ENCODE measurements around the gene DNAAF9.

DNAAF9 gene

DNA sequence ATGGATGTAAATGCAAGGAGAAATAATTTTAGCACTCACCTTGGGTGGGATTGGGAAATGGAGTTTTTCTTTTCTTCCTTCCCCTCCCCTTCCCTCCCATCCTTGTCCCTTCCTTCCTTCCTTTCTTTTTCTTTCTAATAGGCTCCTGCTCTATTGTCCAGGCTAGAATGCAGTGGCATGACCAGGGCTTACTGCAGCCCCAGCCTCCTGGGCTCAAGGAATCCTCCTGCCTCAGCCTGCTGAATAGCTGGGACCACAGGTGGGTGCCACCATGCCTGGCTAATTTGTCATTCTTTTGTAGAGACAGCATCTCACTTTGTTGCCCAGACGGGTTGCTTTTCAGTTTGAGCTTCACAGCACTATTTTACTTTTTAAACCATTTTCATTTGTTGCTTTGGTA is 41.9 kb upstream of the DNAAF9 start:
- TF ChIP-seq, protein P1, sequence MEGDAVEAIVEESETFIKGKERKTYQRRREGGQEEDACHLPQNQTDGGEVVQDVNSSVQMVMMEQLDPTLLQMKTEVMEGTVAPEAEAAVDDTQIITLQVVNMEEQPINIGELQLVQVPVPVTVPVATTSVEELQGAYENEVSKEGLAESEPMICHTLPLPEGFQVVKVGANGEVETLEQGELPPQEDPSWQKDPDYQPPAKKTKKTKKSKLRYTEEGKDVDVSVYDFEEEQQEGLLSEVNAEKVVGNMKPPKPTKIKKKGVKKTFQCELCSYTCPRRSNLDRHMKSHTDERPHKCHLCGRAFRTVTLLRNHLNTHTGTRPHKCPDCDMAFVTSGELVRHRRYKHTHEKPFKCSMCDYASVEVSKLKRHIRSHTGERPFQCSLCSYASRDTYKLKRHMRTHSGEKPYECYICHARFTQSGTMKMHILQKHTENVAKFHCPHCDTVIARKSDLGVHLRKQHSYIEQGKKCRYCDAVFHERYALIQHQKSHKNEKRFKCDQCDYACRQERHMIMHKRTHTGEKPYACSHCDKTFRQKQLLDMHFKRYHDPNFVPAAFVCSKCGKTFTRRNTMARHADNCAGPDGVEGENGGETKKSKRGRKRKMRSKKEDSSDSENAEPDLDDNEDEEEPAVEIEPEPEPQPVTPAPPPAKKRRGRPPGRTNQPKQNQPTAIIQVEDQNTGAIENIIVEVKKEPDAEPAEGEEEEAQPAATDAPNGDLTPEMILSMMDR (IDR thresholded peaks at IDR 0.05; ENCODE audit: poor library complexity, severe bottlenecking) = no peak
- Histone ChIP-seq H3K4me3 (ENCODE audit: severe bottlenecking) (no peak overlapping the region), H3K27me3 (ENCODE audit: insufficient read depth, poor library complexity, severe bottlenecking) (no peaks in the 10 kb centered on the region), H3K36me3 (ENCODE audit: low read depth) (no peaks in the 10 kb centered on the region), H3K9me3 (ENCODE audit: severe bottlenecking) (no peaks in the 10 kb centered on the region), H3K4me1 (ENCODE audit: insufficient read depth, poor library complexity, severe bottlenecking) (no peaks in the 10 kb centered on the region), H3K27ac (ENCODE audit: poor library complexity, severe bottlenecking) (no peak overlapping the region)
- no peak for DNase-seq (ENCODE audit: low spot score)
- ATAC-seq (ENCODE audit: low read depth) = no peak

DNA sequence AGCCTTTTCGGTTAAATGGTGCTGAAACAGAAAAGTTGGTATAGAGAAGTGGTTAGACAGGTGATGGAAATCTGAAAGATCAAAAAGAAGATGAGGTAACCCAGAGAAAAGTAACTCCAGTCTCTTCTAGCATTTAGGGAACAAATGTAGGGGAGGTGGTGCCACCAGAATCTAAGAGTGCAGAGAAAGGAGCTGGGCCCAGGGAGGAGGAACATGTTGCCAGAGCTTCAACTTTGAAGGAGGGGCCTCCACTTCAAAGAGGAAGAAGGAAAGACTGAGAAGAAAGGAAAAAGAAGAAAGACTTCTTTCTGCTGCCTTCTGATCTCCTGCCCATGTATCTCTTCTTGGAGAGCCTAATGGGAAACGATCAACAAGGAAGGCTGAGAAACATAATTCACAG is 39.9 kb upstream of the DNAAF9 start:
- ATAC-seq (ENCODE audit: low read depth) (no peak), DNase-seq (ENCODE audit: low spot score) (no peak)
- H3K4me1 ChIP-seq (ENCODE audit: insufficient read depth, poor library complexity, severe bottlenecking) = peaks cover 4% of the 10 kb centered on the region
- no peaks in the 10 kb centered on the region for H3K36me3 ChIP-seq (ENCODE audit: low read depth)
- TF ChIP-seq, protein P1 (IDR thresholded peaks at IDR 0.05; ENCODE audit: poor library complexity, severe bottlenecking) = no peak
- H3K4me3 ChIP-seq (ENCODE audit: severe bottlenecking) = no peak overlapping the region
- H3K27ac ChIP-seq (ENCODE audit: poor library complexity, severe bottlenecking) = no peak overlapping the region
- H3K27me3 ChIP-seq (ENCODE audit: insufficient read depth, poor library complexity, severe bottlenecking) = no peaks in the 10 kb centered on the region
- H3K9me3 ChIP-seq (ENCODE audit: severe bottlenecking) = no peaks in the 10 kb centered on the region

DNA sequence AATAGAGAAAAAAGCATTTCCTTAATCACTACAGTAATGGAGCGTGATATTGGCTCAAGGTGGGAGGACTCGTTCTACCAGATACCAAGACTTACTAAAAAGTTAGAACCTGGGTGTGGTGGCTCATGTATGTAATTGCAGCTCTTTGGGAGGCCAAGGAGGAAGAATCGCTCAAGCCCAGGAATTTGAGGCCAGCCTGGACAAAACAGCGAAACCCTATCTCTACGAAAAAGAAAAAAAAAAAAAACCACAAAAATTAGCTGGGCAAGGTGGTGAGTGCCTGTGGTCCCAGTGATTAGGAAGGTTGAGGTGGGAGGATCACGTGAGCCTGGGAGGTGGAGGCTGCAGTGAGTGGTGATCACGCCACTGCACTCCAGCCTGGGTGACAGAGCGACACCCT is 39.3 kb upstream of the DNAAF9 start:
- Histone ChIP-seq H3K27me3 (ENCODE audit: insufficient read depth, poor library complexity, severe bottlenecking) (no peaks in the 10 kb centered on the region), H3K27ac (ENCODE audit: poor library complexity, severe bottlenecking) (no peak overlapping the region), H3K4me3 (ENCODE audit: severe bottlenecking) (no peak overlapping the region), H3K9me3 (ENCODE audit: severe bottlenecking) (no peaks in the 10 kb centered on the region), H3K4me1 (ENCODE audit: insufficient read depth, poor library complexity, severe bottlenecking) (peaks cover 4% of the 10 kb centered on the region), H3K36me3 (ENCODE audit: low read depth) (no peaks in the 10 kb centered on the region)
- ATAC-seq (ENCODE audit: low read depth) (no peak), DNase-seq (ENCODE audit: low spot score) (no peak)
- TF ChIP-seq, protein P1 (IDR thresholded peaks at IDR 0.05; ENCODE audit: poor library complexity, severe bottlenecking) = no peak

DNA sequence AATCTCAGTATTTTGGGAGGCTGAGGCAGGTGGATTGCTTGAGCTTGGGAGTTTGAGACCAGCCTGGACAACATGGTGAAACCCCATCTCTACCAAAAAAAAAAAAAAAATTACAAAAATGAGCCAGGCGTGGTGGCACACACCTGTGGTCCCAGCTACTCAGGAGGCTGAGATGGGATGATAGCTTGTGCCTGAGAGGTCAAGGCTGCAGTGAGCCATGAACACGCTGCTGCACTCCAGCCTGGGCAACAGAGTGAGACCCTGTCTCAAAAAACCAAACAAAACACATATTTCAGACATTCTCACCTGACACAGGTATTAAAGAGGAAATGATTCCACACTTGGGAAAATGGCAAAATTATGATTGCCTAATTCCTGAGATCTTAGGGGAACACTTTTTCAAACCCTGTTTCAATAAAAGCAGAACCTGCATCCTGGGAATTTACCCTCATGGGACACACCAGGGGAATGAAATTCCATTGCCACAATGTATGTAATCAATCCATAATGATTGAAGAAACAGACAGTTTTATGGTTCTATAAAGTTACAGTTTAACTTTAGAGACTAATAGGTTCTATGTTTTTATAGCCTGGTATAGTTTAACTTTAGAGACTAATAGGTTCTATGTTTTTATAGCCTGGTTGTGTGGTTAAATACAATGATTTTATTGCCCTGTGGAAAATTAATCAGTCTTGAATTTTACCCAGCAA is 29.6 kb upstream of the DNAAF9 start:
- no peaks in the 10 kb centered on the region for H3K4me1 ChIP-seq (ENCODE audit: insufficient read depth, poor library complexity, severe bottlenecking)
- no peak for ATAC-seq (ENCODE audit: low read depth)
- H3K9me3 ChIP-seq (ENCODE audit: severe bottlenecking) = no peaks in the 10 kb centered on the region
- TF ChIP-seq, protein P1 (IDR thresholded peaks at IDR 0.05; ENCODE audit: poor library complexity, severe bottlenecking) = no peak
- H3K27ac ChIP-seq (ENCODE audit: poor library complexity, severe bottlenecking) = no peak overlapping the region
- no peaks in the 10 kb centered on the region for H3K36me3 ChIP-seq (ENCODE audit: low read depth)
- no peaks in the 10 kb centered on the region for H3K27me3 ChIP-seq (ENCODE audit: insufficient read depth, poor library complexity, severe bottlenecking)
- no peak for DNase-seq (ENCODE audit: low spot score)
- H3K4me3 ChIP-seq (ENCODE audit: severe bottlenecking) = no peak overlapping the region

DNA sequence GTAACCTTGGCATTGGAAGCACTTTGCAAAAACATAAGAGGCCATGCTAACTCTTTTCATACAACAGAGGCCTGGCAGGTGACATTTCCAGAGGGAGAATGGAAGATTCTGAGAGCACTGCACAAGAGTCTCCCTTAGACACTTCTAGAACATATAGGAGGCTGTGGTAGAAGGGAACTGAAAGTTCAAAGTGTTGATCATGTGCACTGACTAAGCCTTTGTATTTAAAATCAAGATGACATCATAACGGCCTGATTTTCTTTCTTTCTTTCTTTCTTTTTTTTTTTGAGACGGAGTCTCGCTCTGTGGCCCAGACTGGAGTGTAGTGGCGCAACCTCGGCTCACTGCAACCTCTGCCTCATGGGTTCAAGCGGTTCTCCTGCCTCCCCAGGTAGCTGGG is 26.8 kb upstream of the DNAAF9 start:
- ATAC-seq (ENCODE audit: low read depth) = no peak
- DNase-seq (ENCODE audit: low spot score) = no peak
- TF ChIP-seq, protein P1 (IDR thresholded peaks at IDR 0.05; ENCODE audit: poor library complexity, severe bottlenecking) = no peak
- Histone ChIP-seq H3K4me3 (ENCODE audit: severe bottlenecking) (no peak overlapping the region), H3K36me3 (ENCODE audit: low read depth) (no peaks in the 10 kb centered on the region), H3K4me1 (ENCODE audit: insufficient read depth, poor library complexity, severe bottlenecking) (no peaks in the 10 kb centered on the region), H3K27ac (ENCODE audit: poor library complexity, severe bottlenecking) (no peak overlapping the region), H3K9me3 (ENCODE audit: severe bottlenecking) (no peaks in the 10 kb centered on the region), H3K27me3 (ENCODE audit: insufficient read depth, poor library complexity, severe bottlenecking) (no peaks in the 10 kb centered on the region)
